K562 (cell line): Measurements from ENCODE around the gene SPTLC2. TPM values are rescaled to one million over a fixed set of nuclear protein-coding genes. Genes with fewer than 3 reads are reported as not detected.

Source experiments
- CCAR2 ChIP-seq: fragments of 200-400 bp; formaldehyde crosslinking; IDR thresholded peaks from 2 replicates; pipeline ENCODE4 v1.6.1; 2017; ENCODE audit warnings: mild to moderate bottlenecking, low read depth, low read length
- NFE2 ChIP-seq: IDR thresholded peaks from 2 replicates; pipeline ENCODE4 v1.6.1; 2014; ENCODE audit warnings: antibody characterized with exemption, low read depth
- SMC3 ChIP-seq: conservative IDR thresholded peaks from 2 replicates; pipeline ENCODE4 v1.6.1; 2011; ENCODE audit warnings: low read depth, low read length, improper control_type of control experiment; ENCODE audit not compliant: insufficient read depth
- SPI1 ChIP-seq: IDR thresholded peaks from 2 replicates; pipeline ENCODE4 v1.6.1; 2011; ENCODE audit warnings: low read depth, low read length, control low read depth, borderline replicate concordance
- TAF9B ChIP-seq: fragments of 450-650 bp; IDR thresholded peaks from 2 replicates; pipeline ENCODE4 v1.6.1; 2018; ENCODE audit warnings: mild to moderate bottlenecking; ENCODE audit not compliant: partially characterized antibody
- ZNF408 ChIP-seq: fragments of 250-450 bp; sonication (Bioruptor Pico); IDR thresholded peaks from 2 replicates; pipeline ENCODE4 v1.4.0; 2020; ENCODE audit warnings: low read depth, mild to moderate bottlenecking, moderate library complexity
- polyA plus RNA-seq, 8 experiments: library from polyadenylated mRNA; depleted of rRNA in 4 of 8; stranded (reverse) in 5 of 8; unstranded in 3 of 8; fragments of >200 nt; fragmentation: Nextera tagmentation in 2 of 8; fragmentation: Illumina TruSeq in 1 of 8; extraction: Ambion mirVana in 2 of 8; extraction: Trizol in 1 of 8; gene quantifications; 2 replicates each; pipeline versions ENCODE4 v1.2.1 to v1.2.3, GENCODE V29; 2011 to 2014; ENCODE audit warnings: inconsistent platforms in 1 of 8, missing spikeins in 1 of 8
- total RNA-seq, 7 experiments: library from RNA; depleted of rRNA in 6 of 7; stranded (reverse); fragments of >200 nt in 6 of 7; fragmentation: Illumina TruSeq in 2 of 7; extraction: Trizol in 2 of 7; gene quantifications; 2 replicates each; pipeline versions ENCODE4 v1.2.1 to v1.2.3, GENCODE V29; 2011 to 2021; ENCODE audit warnings: low replicate concordance in 1 of 7
- TF ChIP-seq, protein P1 (sequence below), 3 experiments: IDR thresholded peaks in 2 of 3; conservative IDR thresholded peaks in 1 of 3; 2 replicates each; pipeline ENCODE4 v1.5.1; 2011 to 2012; ENCODE audit warnings: low read length in 3 of 3, mild to moderate bottlenecking in 3 of 3, control low read depth in 2 of 3, improper control_type of control experiment in 1 of 3, inconsistent platforms in 1 of 3, low read depth in 1 of 3, mixed read lengths in 1 of 3, moderate library complexity in 1 of 3; ENCODE audit not compliant: insufficient read depth in 2 of 3
- TF ChIP-seq, protein P2 (sequence below): sonication (generic); formaldehyde crosslinking; IDR thresholded peaks from 2 replicates; pipeline ENCODE4 v1.9.0; 2022; ENCODE audit warnings: mild to moderate bottlenecking, missing genetic modification reagents
- TF ChIP-seq, protein P3 (sequence below): fragments of 200-600 bp; sonication (generic); IDR thresholded peaks from one replicate; pipeline ENCODE4 v1.6.1; 2012; ENCODE audit warnings: mild to moderate bottlenecking, low read depth, low read length, inconsistent platforms
- TF ChIP-seq, protein P4 (sequence below): fragments of 250-450 bp; sonication (Bioruptor Pico); IDR thresholded peaks from 2 replicates; pipeline ENCODE4 v1.5.0; 2020; ENCODE audit warnings: mild to moderate bottlenecking
- TF ChIP-seq, protein P5 (sequence below): fragments of 450-650 bp; formaldehyde crosslinking; IDR thresholded peaks from 2 replicates; pipeline ENCODE4 v1.4.0; 2020; ENCODE audit warnings: mild to moderate bottlenecking

The SPTLC2 gene
- total and polyA plus RNA-seq, 9 of the 15 experiments (the other 6 are each of a cell fraction or from before 2014, with no cell fraction given), result 4.5 to 30.4 (median 14.0) TPM

DNA sequence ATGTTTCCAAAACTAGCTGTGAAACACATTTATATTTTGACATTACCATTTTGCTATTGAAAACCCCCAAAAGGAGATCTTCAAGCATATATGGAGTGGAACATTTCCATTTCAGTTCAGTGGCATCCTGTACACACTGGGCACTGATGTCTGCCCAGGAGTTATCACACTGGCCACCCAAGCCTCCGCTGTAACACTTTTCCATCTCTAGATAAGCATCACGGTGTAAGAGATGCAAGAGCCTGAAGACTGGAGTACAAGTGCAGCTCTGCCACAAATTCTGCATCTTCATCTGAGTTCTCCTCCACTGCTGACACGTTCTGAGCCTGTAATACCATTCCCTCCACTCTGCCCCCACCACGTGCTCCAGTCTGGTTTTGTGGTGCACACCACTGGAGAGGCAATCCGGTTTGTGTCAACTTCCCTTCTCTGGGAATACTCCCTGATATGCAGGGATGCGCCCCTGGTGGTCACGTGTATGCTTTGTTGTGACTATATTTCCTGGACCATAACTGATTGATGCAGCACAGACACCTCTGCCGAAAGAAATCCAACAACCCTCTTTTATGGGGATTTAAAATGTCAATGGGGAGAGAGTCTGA, 12.7 kb downstream of the SPTLC2 start (continued):
- TF ChIP-seq, protein P1, sequence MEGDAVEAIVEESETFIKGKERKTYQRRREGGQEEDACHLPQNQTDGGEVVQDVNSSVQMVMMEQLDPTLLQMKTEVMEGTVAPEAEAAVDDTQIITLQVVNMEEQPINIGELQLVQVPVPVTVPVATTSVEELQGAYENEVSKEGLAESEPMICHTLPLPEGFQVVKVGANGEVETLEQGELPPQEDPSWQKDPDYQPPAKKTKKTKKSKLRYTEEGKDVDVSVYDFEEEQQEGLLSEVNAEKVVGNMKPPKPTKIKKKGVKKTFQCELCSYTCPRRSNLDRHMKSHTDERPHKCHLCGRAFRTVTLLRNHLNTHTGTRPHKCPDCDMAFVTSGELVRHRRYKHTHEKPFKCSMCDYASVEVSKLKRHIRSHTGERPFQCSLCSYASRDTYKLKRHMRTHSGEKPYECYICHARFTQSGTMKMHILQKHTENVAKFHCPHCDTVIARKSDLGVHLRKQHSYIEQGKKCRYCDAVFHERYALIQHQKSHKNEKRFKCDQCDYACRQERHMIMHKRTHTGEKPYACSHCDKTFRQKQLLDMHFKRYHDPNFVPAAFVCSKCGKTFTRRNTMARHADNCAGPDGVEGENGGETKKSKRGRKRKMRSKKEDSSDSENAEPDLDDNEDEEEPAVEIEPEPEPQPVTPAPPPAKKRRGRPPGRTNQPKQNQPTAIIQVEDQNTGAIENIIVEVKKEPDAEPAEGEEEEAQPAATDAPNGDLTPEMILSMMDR (IDR thresholded peaks at IDR 0.05 in 2 of 3, conservative IDR thresholded peaks at IDR 0.05 in 1 of 3; ENCODE audit: insufficient read depth in 2 of 3, low read depth in 1 of 3, low read length in 3 of 3), result peak; percentile 26 to 67 (median 45); a peak in 5 of 6 replicates
- TF ChIP-seq, protein P2, sequence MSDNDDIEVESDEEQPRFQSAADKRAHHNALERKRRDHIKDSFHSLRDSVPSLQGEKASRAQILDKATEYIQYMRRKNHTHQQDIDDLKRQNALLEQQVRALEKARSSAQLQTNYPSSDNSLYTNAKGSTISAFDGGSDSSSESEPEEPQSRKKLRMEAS (CRISPR knock-in tag), result peak; percentile 77
- TF ChIP-seq, protein P3, sequence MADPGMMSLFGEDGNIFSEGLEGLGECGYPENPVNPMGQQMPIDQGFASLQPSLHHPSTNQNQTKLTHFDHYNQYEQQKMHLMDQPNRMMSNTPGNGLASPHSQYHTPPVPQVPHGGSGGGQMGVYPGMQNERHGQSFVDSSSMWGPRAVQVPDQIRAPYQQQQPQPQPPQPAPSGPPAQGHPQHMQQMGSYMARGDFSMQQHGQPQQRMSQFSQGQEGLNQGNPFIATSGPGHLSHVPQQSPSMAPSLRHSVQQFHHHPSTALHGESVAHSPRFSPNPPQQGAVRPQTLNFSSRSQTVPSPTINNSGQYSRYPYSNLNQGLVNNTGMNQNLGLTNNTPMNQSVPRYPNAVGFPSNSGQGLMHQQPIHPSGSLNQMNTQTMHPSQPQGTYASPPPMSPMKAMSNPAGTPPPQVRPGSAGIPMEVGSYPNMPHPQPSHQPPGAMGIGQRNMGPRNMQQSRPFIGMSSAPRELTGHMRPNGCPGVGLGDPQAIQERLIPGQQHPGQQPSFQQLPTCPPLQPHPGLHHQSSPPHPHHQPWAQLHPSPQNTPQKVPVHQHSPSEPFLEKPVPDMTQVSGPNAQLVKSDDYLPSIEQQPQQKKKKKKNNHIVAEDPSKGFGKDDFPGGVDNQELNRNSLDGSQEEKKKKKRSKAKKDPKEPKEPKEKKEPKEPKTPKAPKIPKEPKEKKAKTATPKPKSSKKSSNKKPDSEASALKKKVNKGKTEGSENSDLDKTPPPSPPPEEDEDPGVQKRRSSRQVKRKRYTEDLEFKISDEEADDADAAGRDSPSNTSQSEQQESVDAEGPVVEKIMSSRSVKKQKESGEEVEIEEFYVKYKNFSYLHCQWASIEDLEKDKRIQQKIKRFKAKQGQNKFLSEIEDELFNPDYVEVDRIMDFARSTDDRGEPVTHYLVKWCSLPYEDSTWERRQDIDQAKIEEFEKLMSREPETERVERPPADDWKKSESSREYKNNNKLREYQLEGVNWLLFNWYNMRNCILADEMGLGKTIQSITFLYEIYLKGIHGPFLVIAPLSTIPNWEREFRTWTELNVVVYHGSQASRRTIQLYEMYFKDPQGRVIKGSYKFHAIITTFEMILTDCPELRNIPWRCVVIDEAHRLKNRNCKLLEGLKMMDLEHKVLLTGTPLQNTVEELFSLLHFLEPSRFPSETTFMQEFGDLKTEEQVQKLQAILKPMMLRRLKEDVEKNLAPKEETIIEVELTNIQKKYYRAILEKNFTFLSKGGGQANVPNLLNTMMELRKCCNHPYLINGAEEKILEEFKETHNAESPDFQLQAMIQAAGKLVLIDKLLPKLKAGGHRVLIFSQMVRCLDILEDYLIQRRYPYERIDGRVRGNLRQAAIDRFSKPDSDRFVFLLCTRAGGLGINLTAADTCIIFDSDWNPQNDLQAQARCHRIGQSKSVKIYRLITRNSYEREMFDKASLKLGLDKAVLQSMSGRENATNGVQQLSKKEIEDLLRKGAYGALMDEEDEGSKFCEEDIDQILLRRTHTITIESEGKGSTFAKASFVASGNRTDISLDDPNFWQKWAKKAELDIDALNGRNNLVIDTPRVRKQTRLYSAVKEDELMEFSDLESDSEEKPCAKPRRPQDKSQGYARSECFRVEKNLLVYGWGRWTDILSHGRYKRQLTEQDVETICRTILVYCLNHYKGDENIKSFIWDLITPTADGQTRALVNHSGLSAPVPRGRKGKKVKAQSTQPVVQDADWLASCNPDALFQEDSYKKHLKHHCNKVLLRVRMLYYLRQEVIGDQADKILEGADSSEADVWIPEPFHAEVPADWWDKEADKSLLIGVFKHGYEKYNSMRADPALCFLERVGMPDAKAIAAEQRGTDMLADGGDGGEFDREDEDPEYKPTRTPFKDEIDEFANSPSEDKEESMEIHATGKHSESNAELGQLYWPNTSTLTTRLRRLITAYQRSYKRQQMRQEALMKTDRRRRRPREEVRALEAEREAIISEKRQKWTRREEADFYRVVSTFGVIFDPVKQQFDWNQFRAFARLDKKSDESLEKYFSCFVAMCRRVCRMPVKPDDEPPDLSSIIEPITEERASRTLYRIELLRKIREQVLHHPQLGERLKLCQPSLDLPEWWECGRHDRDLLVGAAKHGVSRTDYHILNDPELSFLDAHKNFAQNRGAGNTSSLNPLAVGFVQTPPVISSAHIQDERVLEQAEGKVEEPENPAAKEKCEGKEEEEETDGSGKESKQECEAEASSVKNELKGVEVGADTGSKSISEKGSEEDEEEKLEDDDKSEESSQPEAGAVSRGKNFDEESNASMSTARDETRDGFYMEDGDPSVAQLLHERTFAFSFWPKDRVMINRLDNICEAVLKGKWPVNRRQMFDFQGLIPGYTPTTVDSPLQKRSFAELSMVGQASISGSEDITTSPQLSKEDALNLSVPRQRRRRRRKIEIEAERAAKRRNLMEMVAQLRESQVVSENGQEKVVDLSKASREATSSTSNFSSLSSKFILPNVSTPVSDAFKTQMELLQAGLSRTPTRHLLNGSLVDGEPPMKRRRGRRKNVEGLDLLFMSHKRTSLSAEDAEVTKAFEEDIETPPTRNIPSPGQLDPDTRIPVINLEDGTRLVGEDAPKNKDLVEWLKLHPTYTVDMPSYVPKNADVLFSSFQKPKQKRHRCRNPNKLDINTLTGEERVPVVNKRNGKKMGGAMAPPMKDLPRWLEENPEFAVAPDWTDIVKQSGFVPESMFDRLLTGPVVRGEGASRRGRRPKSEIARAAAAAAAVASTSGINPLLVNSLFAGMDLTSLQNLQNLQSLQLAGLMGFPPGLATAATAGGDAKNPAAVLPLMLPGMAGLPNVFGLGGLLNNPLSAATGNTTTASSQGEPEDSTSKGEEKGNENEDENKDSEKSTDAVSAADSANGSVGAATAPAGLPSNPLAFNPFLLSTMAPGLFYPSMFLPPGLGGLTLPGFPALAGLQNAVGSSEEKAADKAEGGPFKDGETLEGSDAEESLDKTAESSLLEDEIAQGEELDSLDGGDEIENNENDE, result no peak
- peak; percentile 43; the same call in 1 of the 2 replicates for TF ChIP-seq SPI1
- no peak for TF ChIP-seq ZNF408
- TF ChIP-seq SMC3, result no peak
- TF ChIP-seq, protein P4, sequence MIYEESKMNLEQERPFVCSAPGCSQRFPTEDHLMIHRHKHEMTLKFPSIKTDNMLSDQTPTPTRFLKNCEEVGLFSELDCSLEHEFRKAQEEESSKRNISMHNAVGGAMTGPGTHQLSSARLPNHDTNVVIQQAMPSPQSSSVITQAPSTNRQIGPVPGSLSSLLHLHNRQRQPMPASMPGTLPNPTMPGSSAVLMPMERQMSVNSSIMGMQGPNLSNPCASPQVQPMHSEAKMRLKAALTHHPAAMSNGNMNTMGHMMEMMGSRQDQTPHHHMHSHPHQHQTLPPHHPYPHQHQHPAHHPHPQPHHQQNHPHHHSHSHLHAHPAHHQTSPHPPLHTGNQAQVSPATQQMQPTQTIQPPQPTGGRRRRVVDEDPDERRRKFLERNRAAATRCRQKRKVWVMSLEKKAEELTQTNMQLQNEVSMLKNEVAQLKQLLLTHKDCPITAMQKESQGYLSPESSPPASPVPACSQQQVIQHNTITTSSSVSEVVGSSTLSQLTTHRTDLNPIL (CRISPR knock-in tag), result no peak
- no peak for TF ChIP-seq TAF9B
- TF ChIP-seq CCAR2, result no peak
- TF ChIP-seq, protein P5, sequence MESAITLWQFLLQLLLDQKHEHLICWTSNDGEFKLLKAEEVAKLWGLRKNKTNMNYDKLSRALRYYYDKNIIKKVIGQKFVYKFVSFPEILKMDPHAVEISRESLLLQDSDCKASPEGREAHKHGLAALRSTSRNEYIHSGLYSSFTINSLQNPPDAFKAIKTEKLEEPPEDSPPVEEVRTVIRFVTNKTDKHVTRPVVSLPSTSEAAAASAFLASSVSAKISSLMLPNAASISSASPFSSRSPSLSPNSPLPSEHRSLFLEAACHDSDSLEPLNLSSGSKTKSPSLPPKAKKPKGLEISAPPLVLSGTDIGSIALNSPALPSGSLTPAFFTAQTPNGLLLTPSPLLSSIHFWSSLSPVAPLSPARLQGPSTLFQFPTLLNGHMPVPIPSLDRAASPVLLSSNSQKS (CRISPR knock-in tag), result no peak
- TF ChIP-seq NFE2, result no peak
